ENCODE results near the gene JMJD8.

DNA sequence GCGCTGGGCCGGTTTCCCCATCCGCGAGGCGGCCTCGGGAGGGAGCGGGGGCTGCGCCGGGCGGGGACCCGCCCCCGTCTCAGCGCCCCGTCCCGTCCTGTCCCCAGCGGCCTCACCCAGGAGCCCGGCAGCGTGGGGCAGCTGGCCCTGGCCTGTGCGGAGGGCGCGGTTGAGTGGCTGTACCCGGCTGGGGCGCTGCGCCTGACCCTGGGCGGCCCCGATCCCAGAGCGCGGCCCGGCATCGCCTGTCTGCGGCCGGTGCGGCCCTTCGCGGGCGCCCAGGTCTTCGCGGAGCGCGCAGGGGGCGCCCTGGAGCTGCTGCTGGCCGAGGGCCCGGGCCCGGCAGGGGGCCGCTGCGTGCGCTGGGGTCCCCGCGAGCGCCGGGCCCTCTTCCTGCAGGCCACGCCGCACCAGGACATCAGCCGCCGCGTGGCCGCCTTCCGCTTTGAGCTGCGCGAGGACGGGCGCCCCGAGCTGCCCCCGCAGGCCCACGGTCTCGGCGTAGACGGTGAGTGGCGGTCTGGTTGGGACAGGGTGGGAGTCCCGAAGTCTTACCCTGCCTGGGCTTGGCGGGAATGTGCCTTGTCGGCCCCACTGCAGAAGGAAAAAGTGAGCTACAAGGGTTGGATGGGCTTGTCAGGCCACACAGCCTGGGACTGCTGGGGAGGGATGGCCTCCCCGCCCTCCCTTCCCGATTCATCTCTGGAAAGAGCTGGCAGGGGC is 31.5 kb upstream of the JMJD8 start:
- TF ChIP-seq SIX5 (IDR thresholded peaks at IDR 0.05; ENCODE audit: low read depth, low read length, severe bottlenecking) (no peak), USF1 (IDR thresholded peaks at IDR 0.05; ENCODE audit: borderline replicate concordance, extremely low read length, insufficient read depth, low read depth, low read length) (no peak), EP300 (IDR thresholded peaks at IDR 0.05; ENCODE audit: borderline replicate concordance in 1 of 2, control insufficient read depth in 1 of 2, low read depth in 2 of 2, low read length in 2 of 2) (no peak), SMC3 (IDR thresholded peaks at IDR 0.05; ENCODE audit: borderline replicate concordance, low read length) (no peak), CTCF (IDR thresholded peaks at IDR 0.05 in 2 of 3, conservative IDR thresholded peaks at IDR 0.05 in 1 of 3; ENCODE audit: control insufficient read depth in 2 of 3, extremely low read depth in 1 of 3, insufficient read depth in 1 of 3, low read depth in 3 of 3, low read length in 3 of 3) (0 out of 6 replicates have a peak, but pooled peaks of 2 of the 3 experiments have one; percentile 1 to 15), EZH2 (IDR thresholded peaks at IDR 0.05; ENCODE audit: borderline replicate concordance, control insufficient read depth, low read depth, low read length) (no peak), ZNF24 (IDR thresholded peaks at IDR 0.05) (no peak), SREBF1 (IDR thresholded peaks at IDR 0.05; ENCODE audit: low read length) (no peak), HCFC1 (IDR thresholded peaks at IDR 0.05; ENCODE audit: low read length) (no peak), REST (IDR thresholded peaks at IDR 0.05; ENCODE audit: low read depth, low read length) (no peak), POLR2AphosphoS5 (IDR thresholded peaks at IDR 0.05; ENCODE audit: low read length) (no peak)
- TF ChIP-seq, protein P1, sequence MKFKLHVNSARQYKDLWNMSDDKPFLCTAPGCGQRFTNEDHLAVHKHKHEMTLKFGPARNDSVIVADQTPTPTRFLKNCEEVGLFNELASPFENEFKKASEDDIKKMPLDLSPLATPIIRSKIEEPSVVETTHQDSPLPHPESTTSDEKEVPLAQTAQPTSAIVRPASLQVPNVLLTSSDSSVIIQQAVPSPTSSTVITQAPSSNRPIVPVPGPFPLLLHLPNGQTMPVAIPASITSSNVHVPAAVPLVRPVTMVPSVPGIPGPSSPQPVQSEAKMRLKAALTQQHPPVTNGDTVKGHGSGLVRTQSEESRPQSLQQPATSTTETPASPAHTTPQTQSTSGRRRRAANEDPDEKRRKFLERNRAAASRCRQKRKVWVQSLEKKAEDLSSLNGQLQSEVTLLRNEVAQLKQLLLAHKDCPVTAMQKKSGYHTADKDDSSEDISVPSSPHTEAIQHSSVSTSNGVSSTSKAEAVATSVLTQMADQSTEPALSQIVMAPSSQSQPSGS (IDR thresholded peaks at IDR 0.05; ENCODE audit: low read length) = no peak
- TF ChIP-seq, protein P2, sequence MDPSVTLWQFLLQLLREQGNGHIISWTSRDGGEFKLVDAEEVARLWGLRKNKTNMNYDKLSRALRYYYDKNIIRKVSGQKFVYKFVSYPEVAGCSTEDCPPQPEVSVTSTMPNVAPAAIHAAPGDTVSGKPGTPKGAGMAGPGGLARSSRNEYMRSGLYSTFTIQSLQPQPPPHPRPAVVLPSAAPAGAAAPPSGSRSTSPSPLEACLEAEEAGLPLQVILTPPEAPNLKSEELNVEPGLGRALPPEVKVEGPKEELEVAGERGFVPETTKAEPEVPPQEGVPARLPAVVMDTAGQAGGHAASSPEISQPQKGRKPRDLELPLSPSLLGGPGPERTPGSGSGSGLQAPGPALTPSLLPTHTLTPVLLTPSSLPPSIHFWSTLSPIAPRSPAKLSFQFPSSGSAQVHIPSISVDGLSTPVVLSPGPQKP (IDR thresholded peaks at IDR 0.05; ENCODE audit: low read depth, low read length) = no peak
- TF ChIP-seq, protein P3, sequence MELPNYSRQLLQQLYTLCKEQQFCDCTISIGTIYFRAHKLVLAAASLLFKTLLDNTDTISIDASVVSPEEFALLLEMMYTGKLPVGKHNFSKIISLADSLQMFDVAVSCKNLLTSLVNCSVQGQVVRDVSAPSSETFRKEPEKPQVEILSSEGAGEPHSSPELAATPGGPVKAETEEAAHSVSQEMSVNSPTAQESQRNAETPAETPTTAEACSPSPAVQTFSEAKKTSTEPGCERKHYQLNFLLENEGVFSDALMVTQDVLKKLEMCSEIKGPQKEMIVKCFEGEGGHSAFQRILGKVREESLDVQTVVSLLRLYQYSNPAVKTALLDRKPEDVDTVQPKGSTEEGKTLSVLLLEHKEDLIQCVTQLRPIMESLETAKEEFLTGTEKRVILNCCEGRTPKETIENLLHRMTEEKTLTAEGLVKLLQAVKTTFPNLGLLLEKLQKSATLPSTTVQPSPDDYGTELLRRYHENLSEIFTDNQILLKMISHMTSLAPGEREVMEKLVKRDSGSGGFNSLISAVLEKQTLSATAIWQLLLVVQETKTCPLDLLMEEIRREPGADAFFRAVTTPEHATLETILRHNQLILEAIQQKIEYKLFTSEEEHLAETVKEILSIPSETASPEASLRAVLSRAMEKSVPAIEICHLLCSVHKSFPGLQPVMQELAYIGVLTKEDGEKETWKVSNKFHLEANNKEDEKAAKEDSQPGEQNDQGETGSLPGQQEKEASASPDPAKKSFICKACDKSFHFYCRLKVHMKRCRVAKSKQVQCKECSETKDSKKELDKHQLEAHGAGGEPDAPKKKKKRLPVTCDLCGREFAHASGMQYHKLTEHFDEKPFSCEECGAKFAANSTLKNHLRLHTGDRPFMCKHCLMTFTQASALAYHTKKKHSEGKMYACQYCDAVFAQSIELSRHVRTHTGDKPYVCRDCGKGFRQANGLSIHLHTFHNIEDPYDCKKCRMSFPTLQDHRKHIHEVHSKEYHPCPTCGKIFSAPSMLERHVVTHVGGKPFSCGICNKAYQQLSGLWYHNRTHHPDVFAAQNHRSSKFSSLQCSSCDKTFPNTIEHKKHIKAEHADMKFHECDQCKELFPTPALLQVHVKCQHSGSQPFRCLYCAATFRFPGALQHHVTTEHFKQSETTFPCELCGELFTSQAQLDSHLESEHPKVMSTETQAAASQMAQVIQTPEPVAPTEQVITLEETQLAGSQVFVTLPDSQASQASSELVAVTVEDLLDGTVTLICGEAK (IDR thresholded peaks at IDR 0.05; ENCODE audit: borderline replicate concordance) = no peak
